HG03342 (cell line): ENCODE measurements around the gene EXOC7.
"Not testable (repeated sequence)": the region's sequence is repeated elsewhere in the genome, so short reads cannot be mapped to it uniquely, and the experiment has no call there.

Experiments used
- ATAC-seq: cut with Tn5 transposase; IDR thresholded peaks from one replicate; pipeline ENCODE4 v1.9.1; 2021; ENCODE audit warnings: mild to moderate bottlenecking, moderate library complexity; ENCODE audit not compliant: unreplicated experiment

Gene EXOC7

DNA sequence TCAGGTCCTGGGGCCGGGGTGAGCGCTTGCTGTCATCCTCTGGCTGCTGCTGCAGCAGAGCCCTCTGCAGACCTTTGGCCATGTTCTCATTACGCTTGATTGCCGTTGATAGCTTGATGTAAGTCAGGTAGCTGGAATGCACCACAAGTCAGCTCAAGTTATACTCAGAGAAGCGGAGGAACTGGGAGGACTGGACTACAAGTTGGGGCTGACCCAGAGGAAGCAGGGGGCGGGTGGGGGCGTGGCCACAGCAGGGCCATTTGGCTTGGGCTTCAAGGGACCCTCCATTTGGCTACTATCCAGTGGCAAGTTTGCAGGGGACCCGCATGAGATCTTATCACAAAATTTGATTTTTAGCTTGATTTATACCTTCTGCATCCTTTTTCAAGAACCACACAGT is 57.5 kb downstream of the EXOC7 start:
- ATAC-seq, result no peak

DNA sequence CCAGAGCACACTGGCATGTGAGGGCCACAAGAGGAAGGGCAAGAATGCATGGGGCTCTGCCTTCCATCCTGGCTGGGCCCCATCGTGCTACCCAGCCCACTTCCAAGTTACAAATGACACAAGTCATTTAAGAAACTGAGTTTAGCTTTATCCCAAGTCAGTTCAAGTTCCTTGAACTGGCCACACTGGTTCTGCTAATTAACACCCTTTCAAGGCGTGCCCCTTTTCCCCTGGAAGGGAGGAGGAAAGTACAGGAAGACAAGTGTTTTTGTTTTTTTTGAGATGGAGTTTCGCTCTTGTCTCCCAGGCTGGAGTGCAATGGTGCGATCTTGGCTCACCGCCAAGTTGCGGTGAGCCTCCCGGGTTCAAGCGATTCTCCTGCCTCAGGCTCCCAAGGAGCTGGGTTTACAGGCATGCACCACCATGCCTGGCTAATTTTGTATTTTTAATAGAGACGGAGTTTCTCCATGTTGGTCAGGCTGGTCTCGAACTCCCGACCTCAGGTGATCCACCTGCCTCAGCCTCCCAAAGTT is 59.0 kb downstream of the EXOC7 start:
- not testable (repeated sequence) for ATAC-seq

DNA sequence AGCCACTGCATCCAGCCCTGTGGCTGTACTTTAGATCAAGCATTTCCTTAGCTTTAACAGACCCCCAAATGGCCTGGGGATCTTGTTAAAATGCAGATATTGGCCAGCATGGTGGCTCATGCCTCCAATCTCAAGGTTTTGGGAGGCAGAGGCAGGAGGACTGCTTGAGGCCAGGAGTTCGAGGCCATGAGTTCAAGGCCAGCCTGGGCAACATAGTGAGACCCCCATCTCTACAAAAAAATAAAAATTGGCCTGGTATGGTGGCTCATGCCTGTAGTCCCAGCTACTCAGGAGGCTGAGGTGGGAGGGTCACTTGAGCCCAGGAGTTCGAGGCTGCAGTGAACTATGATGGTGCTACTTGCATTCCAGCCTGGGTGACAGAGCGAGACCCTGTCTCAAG is 60.7 kb downstream of the EXOC7 start:
- not testable (repeated sequence) for ATAC-seq

DNA sequence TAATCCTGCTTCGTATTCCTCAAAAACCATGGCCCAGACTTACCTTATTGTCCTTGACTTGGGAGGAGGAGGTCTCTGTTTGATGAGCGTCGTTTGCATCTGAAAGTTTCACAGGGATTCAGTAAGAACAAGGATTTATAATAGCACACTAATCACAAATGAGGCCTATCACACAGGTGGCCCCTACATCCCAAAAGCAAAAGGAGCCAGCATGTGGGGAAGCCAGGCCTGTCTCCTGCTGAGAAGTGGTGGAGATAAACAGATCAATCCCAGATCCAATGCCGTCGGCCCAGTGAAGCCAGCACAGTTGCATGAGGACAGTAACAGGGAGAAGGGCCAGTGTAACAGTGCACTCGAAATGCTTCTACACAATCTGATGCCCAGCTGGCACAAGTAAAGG is 63.2 kb downstream of the EXOC7 start:
- no peak for ATAC-seq

DNA sequence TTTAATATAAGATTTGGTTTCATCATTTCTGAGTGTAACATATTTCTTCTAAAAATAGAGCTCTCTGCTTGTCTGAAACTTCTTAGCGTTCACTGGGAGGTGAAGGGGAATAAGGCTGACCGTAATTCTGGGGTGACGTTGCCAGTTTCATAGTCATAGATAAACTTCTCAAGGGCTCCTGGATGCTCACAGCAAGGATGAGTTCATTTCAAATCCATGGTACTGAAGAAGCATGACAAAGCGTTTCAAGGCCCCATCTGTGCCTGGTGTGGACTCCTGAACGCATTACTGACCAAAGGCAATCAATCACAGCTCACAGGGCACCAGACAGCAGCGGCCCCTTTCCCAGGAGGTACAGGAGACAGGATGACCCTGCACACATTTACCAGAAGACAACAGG is 64.5 kb downstream of the EXOC7 start:
- no peak for ATAC-seq

DNA sequence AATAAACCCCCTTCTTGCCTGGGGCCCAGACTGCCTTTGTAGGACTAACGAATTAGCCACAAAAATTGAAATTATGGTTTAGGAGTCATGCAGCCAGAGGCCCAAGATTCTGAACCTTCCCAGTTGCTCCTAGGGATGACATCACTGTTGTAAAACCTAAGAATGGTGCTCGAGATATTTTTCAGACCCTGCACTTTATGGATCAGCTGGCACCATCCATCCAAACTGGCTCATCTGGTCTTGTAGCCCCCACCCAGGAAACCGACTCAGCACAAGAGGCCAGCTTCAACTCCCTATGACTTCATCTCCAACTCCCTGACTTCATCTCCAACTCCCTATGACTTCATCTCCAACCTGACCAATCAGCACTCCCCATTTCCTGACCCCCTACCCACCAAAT is 65.5 kb downstream of the EXOC7 start:
- no peak for ATAC-seq

DNA sequence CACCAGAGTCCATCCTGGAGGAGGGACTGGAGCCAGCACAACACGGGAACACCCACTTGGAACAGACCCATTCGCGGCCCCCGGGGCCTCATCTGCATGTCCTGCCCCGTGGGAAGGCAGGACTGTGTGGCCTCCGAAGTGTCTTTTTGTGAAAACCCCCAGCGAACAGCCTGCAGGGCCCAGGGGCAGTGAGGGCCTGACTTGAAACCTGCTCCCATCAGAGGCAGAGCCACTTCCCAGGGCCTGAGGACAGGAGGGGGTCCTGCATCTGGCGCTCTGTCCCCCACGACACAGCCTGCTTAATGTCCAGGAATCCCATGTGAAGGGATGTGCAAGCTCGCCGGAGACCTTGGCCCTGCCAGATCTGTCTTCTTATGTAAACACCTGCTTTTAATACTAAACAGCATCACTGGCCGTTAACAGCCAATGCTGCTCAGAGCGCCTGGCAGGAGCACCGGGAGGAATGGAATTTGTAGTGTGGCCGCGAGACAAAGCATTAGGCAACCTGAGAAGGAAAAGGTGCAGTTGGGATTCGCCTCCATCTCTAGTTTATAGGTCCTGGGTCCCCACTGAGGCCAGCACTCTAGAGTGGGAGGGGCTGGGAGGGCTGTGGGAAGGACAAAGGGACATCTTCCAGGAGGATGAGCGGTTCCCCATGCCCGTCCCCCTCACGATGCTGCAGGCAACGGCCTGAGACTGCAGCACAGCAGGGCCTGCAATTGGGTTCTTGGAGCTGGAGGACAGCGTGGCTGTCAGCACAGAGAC is 66.9 kb downstream of the EXOC7 start:
- ATAC-seq, result no peak

DNA sequence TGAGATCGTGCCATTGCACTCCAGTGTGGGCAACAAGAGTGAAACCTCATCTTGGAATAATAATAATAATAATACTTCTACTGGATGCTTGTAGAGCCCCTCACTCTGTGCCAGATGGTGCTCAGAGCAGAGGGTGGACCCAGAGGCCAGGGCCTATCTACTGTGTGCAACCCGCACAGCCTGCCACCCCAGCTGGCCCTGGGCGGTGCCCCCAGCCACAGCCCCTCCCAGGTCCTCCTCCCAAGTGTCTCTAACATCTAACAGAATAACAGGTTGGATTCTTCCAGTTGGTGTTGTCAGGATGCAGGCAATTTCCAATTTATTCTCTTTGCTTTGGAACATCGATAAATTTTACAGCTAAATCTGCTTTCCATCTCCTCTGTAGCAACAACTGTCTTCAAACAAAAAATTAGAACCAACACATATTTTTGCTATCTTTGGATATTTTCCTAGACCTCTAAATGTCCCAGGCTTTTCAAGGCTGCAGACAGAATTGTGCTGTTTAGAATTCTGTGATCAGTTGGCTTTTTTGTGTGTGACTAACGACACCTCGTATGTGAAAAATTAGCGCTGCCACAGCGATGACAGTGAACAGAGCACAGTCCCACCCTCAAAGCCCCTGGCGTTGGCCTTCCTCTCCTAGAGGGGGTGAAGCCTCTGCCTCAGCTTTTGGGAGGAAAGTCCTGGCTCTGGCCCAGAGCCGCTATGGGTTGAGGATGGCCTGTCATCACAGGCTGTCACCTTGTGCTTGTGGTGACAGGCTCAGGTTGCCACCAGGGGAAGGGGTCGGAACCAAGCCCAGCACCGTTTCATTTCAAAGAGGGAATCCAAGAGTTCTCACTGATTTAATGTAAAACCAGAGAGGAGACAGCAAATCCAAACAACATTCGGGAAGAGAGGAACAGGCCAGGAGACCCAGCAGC is 68.9 kb downstream of the EXOC7 start:
- no peak for ATAC-seq

DNA sequence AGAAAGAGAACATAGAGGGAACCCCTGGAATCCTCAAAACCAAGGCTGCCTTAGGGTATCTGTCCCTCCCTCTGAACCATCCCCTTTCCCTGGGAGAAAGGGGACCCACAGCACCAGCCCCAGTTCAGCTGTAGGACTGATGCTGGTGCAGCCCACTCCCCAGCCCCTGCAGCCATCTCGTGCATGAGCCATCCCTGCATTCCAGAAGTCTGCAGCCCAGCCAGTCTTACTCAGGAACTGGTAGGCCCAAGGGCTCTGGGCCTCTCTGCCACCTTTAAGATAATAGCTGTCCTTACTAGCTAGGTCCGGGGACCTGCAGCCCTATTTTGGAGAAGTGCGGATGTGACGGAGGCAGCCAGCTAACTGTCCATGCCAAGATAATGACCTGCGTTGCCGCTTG is 70.4 kb downstream of the EXOC7 start:
- no peak for ATAC-seq

DNA sequence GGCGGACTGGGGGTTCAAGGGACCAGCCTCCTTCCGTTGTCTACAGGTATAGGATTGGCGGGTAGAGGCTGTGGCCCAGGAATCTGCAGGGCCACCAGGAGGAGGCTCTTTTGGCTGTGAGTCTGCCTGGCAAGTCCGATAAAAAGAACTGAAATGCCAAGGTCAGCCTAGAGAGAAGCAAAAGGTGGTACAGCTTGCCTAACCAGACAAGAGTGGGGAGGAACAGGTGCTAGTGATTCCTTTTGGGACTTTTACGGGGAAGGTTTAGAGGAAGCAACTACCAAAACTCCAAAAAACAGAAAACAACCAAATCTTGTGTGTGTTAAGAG is 70.8 kb downstream of the EXOC7 start:
- no peak for ATAC-seq

DNA sequence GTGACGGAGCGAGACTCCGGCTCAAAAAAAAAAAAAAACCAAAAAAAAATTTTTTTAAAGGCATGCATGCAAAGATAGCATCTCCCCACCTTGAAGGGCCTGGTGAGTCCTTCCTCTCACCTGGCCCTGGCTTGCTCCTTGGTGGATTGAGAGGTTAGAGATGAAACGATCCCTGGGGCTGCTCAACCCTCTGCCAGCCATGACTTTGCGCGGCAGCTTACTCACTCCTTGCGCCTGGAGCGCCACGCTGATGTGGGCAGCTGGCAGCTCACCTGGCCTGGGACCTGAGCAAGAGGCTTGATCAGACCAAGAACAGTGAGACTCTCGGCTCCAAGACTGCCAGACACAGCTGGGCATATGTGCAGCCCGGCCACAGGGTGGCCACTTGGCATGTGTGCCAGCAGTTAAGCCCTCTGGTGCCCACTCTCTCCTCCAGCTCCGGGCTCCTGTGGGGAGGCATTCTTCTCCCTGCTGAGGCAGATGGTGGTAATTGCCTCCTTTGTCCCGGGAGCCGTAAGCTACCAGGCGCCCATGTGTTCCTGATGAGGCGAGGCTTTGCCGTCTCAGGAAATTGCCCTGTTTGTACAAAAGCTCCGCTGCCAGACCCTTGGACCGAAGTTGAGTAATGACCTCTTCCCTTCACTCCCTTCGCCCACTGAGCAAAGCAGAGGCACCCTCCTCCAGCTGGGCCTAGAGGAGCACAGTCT is 71.4 kb downstream of the EXOC7 start:
- no peak for ATAC-seq
